GM19240 (cell line): ENCODE results near the gene COL27A1.

ENCODE experiments used
- DNase-seq: peaks from one replicate; pipeline ENCODE4 v3.0.0; 2011; ENCODE audit warnings: low spot score; ENCODE audit not compliant: insufficient read length

Gene COL27A1

DNA sequence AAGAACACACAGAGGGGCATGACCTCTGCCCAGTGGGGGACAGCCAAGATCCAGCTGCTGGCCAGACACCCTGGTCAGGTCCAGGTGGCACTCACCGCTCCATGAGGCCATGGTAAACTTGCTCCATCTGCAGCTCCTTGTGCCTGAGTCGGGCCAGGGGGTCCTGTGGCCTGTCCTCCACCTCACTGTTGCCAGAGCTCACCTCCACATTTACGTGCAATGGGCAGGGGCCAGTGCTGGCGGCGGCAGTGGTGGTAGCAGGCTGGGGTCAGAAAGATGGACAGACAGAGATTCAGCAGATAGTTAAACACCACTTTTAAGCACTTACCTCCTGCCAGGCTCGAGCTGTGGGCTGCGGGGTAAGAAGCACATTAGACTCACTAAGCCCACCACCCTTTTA, 204.5 kb downstream of the COL27A1 start:
- no peak for DNase-seq

- no peak for DNase-seq
These were observed 206.2 kb downstream of the COL27A1 start for GRCh38 chr9:114361542-114361941.
